Measurements from ENCODE around the gene SEC16A. TPM values are rescaled to one million over a fixed set of nuclear protein-coding genes. Genes with fewer than 3 reads are reported as not detected.

Gene SEC16A
- total RNA-seq (2014; rRNA removed; shearing (Covaris generic)) (15.5 and 23.7 TPM in 2 replicates), total RNA-seq (2022) (52.0 and 60.1 TPM in 2 replicates), Bru-seq, nascent RNA (percentile 71 among the genes with signal in this experiment), BruChase-seq, experiment 1, labeled RNA remaining after a 6-hour chase (percentile 81 among the genes with signal in this experiment), BruChase-seq, experiment 2, labeled RNA remaining after a 2-hour chase (percentile 88 among the genes with signal in this experiment)
- long read RNA-seq, full-length matches to known transcripts: 9 of 73 reads
- long read RNA-seq, partial matches to known transcripts: 17 of 73 reads
- long read RNA-seq, other reads (novel, unspliced or antisense): 47 of 73 reads

- DNase-seq (ENCODE audit: low spot score): peak; percentile 96
- BruUV-seq (replicated peaks): no TSS peak
- H3K9me2 ChIP-seq (ENCODE audit: insufficient read depth, low read length): no peaks in the 10 kb centered on the region
- peak within 1 kb of the TSS; percentile 97 for H3K4me3 ChIP-seq (ENCODE audit: low read depth, low read length, poor library complexity, severe bottlenecking)
- intact Hi-C loops (cut with micrococcal nuclease; ENCODE audit: unreplicated experiment): loop anchor here (1.0 to 2.0 kb wide), 3 partner anchors 44 to 72 kb away; partner anchors contain the start of genes ENTR1, INPP5E and PMPCA
- H2AFZ ChIP-seq (ENCODE audit: low read length): peak within 1 kb of the TSS; percentile 18; the same call in 1 of the 2 replicates
- peaks cover 46% of the 10 kb centered on the region for H3K79me2 ChIP-seq (ENCODE audit: insufficient read depth, low read depth, low read length)
- CTCF ChIA-PET (ENCODE audit: unreplicated experiment): no interaction called here
- H3K27ac ChIP-seq (ENCODE audit: low read depth, low read length, poor library complexity, severe bottlenecking): peak within 1 kb of the TSS; percentile 91
- H4K20me1 ChIP-seq (ENCODE audit: insufficient read depth, low read length): peaks cover 10% of the 10 kb centered on the region; the same call in 1 of the 2 replicates
- no peaks in the 10 kb centered on the region for H3K9me3 ChIP-seq (ENCODE audit: low read length)
- peaks cover 13% of the 10 kb centered on the region for H3K36me3 ChIP-seq (ENCODE audit: insufficient read depth, low read length)
- peaks cover 16% of the 10 kb centered on the region for H3K4me1 ChIP-seq (ENCODE audit: insufficient read depth, low read length, poor library complexity, severe bottlenecking)
- POLR2A ChIA-PET: no interaction called here
- peak within 1 kb of the TSS; percentile 92 for H3K4me2 ChIP-seq (ENCODE audit: low read length)
- TF ChIP-seq CTCF (conservative IDR thresholded peaks at IDR 0.05; ENCODE audit: low read length): no peak
- TF ChIP-seq EZH2phosphoT487 (IDR thresholded peaks at IDR 0.05; ENCODE audit: borderline replicate concordance, low read depth, low read length): no peak
Observed at GRCh38 chr9:136482793-136483588, at the start of gene SEC16A. SEC16A (minus strand) TSS chr9:136483040; CDS start chr9:136477615, 5,425 bp downstream.

GRCh38 chr9:136531904-136532798, 49.3 kb upstream of the SEC16A start:
- no peak overlapping the region for H3K4me3 ChIP-seq (ENCODE audit: low read depth, low read length, poor library complexity, severe bottlenecking)
- H3K79me2 ChIP-seq (ENCODE audit: insufficient read depth, low read depth, low read length): no peaks in the 10 kb centered on the region
- H3K9me3 ChIP-seq (ENCODE audit: low read length): no peaks in the 10 kb centered on the region
- TF ChIP-seq EZH2phosphoT487 (IDR thresholded peaks at IDR 0.05; ENCODE audit: borderline replicate concordance, low read depth, low read length) (no peak), CTCF (conservative IDR thresholded peaks at IDR 0.05; ENCODE audit: low read length) (no peak)
- ChIA-PET POLR2A (no interaction called here), CTCF (ENCODE audit: unreplicated experiment) (no interaction called here)
- H3K4me1 ChIP-seq (ENCODE audit: insufficient read depth, low read length, poor library complexity, severe bottlenecking): peaks cover 31% of the 10 kb centered on the region
- intact Hi-C loops (cut with micrococcal nuclease; ENCODE audit: unreplicated experiment): no loop called here
- no TSS peak for BruUV-seq (replicated peaks)
- H4K20me1 ChIP-seq (ENCODE audit: insufficient read depth, low read length): peaks cover 5% of the 10 kb centered on the region; the same call in 1 of the 2 replicates
- peaks cover 16% of the 10 kb centered on the region; the same call in 1 of the 2 replicates for H3K36me3 ChIP-seq (ENCODE audit: insufficient read depth, low read length)
- H2AFZ ChIP-seq (ENCODE audit: low read length): no peak overlapping the region
- no peaks in the 10 kb centered on the region for H3K9me2 ChIP-seq (ENCODE audit: insufficient read depth, low read length)
- no peak overlapping the region for H3K27ac ChIP-seq (ENCODE audit: low read depth, low read length, poor library complexity, severe bottlenecking)
- H3K4me2 ChIP-seq (ENCODE audit: low read length): no peak overlapping the region
- DNase-seq (ENCODE audit: low spot score): no peak

All from OCI-LY7 (cell line).